CD4-positive, CD25-positive, alpha-beta regulatory T cell (primary cell): ENCODE results near the gene SORCS2. TPM values are rescaled to one million over a fixed set of nuclear protein-coding genes. Genes with fewer than 3 reads are reported as not detected.
A peak's percentile ranks its signal among the peaks of the same experiment; 100 is the strongest.

Source experiments
- ATAC-seq, 2 donors: fragments of 150-1000 bp; cut with Tn5 transposase; one replicate each; pipeline ENCODE4 v1.10.0; 2021; ENCODE audit warnings: low read depth in 2 of 2, moderate number of reproducible peaks in 2 of 2, moderate library complexity in 1 of 2
- DNase-seq, 3 donors: peaks; one replicate each; pipeline versions ENCODE4 v3.0.0 to v3.0.0-alpha.2; 2012 to 2022; ENCODE audit warnings: mixed read lengths in 1 of 3
- H3K27ac ChIP-seq: one replicate; pipeline ENCODE4 v1.7.0; 2013; ENCODE audit warnings: mild to moderate bottlenecking, low read length; ENCODE audit not compliant: insufficient read depth, poor library complexity, severe bottlenecking
- H3K27me3 ChIP-seq: one replicate; pipeline ENCODE4 v1.7.0; 2013; ENCODE audit warnings: low read length; ENCODE audit not compliant: control insufficient read depth, insufficient read depth
- H3K36me3 ChIP-seq: one replicate; pipeline ENCODE4 v1.7.0; 2013; ENCODE audit warnings: mild to moderate bottlenecking, low read length, moderate library complexity; ENCODE audit not compliant: control insufficient read depth, insufficient read depth
- H3K4me1 ChIP-seq: 2 replicates; pipeline ENCODE4 v1.7.0; 2013; ENCODE audit warnings: mild to moderate bottlenecking, low read length; ENCODE audit not compliant: insufficient read depth, control insufficient read depth, poor library complexity, severe bottlenecking
- H3K4me3 ChIP-seq: one replicate; pipeline ENCODE4 v1.7.0; 2013; ENCODE audit warnings: low read depth, mild to moderate bottlenecking, low read length, moderate library complexity
- H3K9me3 ChIP-seq, 2 experiments: 1 replicate in 1 of 2; 2 replicates in 1 of 2; pipeline ENCODE4 v1.7.0; 2013; ENCODE audit warnings: low read length in 2 of 2, mild to moderate bottlenecking in 1 of 2, moderate library complexity in 1 of 2; ENCODE audit not compliant: control insufficient read depth in 2 of 2
- H3K27ac Mint-ChIP-seq, 3 donors: one replicate each; pipeline ENCODE4 v1.8.0; 2020 to 2022; ENCODE audit warnings: mild to moderate bottlenecking in 3 of 3, mixed read lengths in 3 of 3, moderate library complexity in 2 of 3
- H3K27me3 Mint-ChIP-seq: one replicate; pipeline ENCODE4 v1.8.0; 2022; ENCODE audit warnings: mild to moderate bottlenecking, mixed read lengths
- H3K36me3 Mint-ChIP-seq: one replicate; pipeline ENCODE4 v1.8.0; 2020; ENCODE audit warnings: mixed read lengths
- H3K4me1 Mint-ChIP-seq, 4 donors: one replicate each; pipeline ENCODE4 v1.8.0; 2020 to 2022; ENCODE audit warnings: mixed read lengths in 4 of 4, mild to moderate bottlenecking in 1 of 4
- H3K4me3 Mint-ChIP-seq, 4 donors: one replicate each; pipeline ENCODE4 v1.8.0; 2020 to 2022; ENCODE audit warnings: mild to moderate bottlenecking in 4 of 4, mixed read lengths in 4 of 4, moderate library complexity in 3 of 4
- H3K9me3 Mint-ChIP-seq, 7 donors: one replicate each; pipeline ENCODE4 v1.8.0; 2020 to 2022; ENCODE audit warnings: mixed read lengths in 7 of 7, mild to moderate bottlenecking in 3 of 7, moderate library complexity in 2 of 7
- polyA plus RNA-seq, 4 donors: library from polyadenylated mRNA; unstranded; fragments of 300-500 nt; fragmentation: Illumina TruSeq; gene quantifications; one replicate each; pipeline ENCODE4 v1.2.3, GENCODE V29; 2021
- total RNA-seq: library from RNA; stranded (reverse); gene quantifications from one replicate; pipeline ENCODE4 v1.2.3, GENCODE V29; 2022

SORCS2 gene
- total and polyA plus RNA-seq, 5 donors from 2014 or later, result not detected

GRCh38 chr4:7280926-7281690 is 88.8 kb downstream of the SORCS2 start:
- no peaks in the 10 kb centered on the region for H3K27me3 ChIP-seq
- no peaks in the 10 kb centered on the region for H3K9me3 ChIP-seq
- H3K36me3 ChIP-seq, result no peaks in the 10 kb centered on the region
- Mint-ChIP-seq H3K27me3 (no peaks in the 10 kb centered on the region), H3K36me3 (no peaks in the 10 kb centered on the region), H3K9me3 (no peaks in the 10 kb centered on the region), H3K4me3 (no peak overlapping the region), H3K4me1 (no peaks in the 10 kb centered on the region), H3K27ac (no peak overlapping the region)
- H3K4me1 ChIP-seq, result no peaks in the 10 kb centered on the region
- H3K27ac ChIP-seq, result no peak overlapping the region
- DNase-seq (no peak), ATAC-seq (no peak)
- no peak overlapping the region for H3K4me3 ChIP-seq

GRCh38 chr4:7281691-7282665 is 89.6 kb downstream of the SORCS2 start:
- Mint-ChIP-seq H3K9me3 (no peaks in the 10 kb centered on the region), H3K4me1 (no peaks in the 10 kb centered on the region), H3K27ac (peak overlapping the region in 1 of 3 donors; percentile 44), H3K36me3 (no peaks in the 10 kb centered on the region), H3K27me3 (no peaks in the 10 kb centered on the region), H3K4me3 (no peak overlapping the region)
- H3K36me3 ChIP-seq, result no peaks in the 10 kb centered on the region
- no peak overlapping the region for H3K4me3 ChIP-seq
- DNase-seq (no peak), ATAC-seq (no peak)
- no peaks in the 10 kb centered on the region for H3K9me3 ChIP-seq
- no peak overlapping the region for H3K27ac ChIP-seq
- H3K27me3 ChIP-seq, result no peaks in the 10 kb centered on the region
- no peaks in the 10 kb centered on the region for H3K4me1 ChIP-seq

GRCh38 chr4:7282786-7283440 is 90.6 kb downstream of the SORCS2 start:
- H3K36me3 Mint-ChIP-seq, result no peaks in the 10 kb centered on the region
- Histone ChIP-seq H3K27ac (no peak overlapping the region), H3K27me3 (no peaks in the 10 kb centered on the region), H3K4me3 (no peak overlapping the region), H3K36me3 (no peaks in the 10 kb centered on the region), H3K9me3 (no peaks in the 10 kb centered on the region), H3K4me1 (no peaks in the 10 kb centered on the region)
- DNase-seq (no peak), ATAC-seq (no peak)
- no peaks in the 10 kb centered on the region for H3K9me3 Mint-ChIP-seq
- no peak overlapping the region for H3K27ac Mint-ChIP-seq
- no peaks in the 10 kb centered on the region for H3K4me1 Mint-ChIP-seq
- no peaks in the 10 kb centered on the region for H3K27me3 Mint-ChIP-seq
- H3K4me3 Mint-ChIP-seq, result no peak overlapping the region

- no peaks in the 10 kb centered on the region for H3K4me1 ChIP-seq
- H3K4me3 ChIP-seq, result no peak overlapping the region
- H3K9me3 Mint-ChIP-seq, result no peaks in the 10 kb centered on the region
- ATAC-seq (no peak), DNase-seq (no peak)
- H3K27me3 Mint-ChIP-seq, result no peaks in the 10 kb centered on the region
- no peak overlapping the region for H3K27ac Mint-ChIP-seq
- no peaks in the 10 kb centered on the region for H3K27me3 ChIP-seq
- no peak overlapping the region for H3K27ac ChIP-seq
- H3K4me3 Mint-ChIP-seq, result no peak overlapping the region
- no peaks in the 10 kb centered on the region for H3K36me3 ChIP-seq
- no peaks in the 10 kb centered on the region for H3K9me3 ChIP-seq
- no peaks in the 10 kb centered on the region for H3K36me3 Mint-ChIP-seq
- H3K4me1 Mint-ChIP-seq, result no peaks in the 10 kb centered on the region
These were observed 93.1 kb downstream of the SORCS2 start for GRCh38 chr4:7285244-7286094.

GRCh38 chr4:7286170-7286569 is 93.8 kb downstream of the SORCS2 start:
- H3K4me3 Mint-ChIP-seq, result no peak overlapping the region
- H3K27me3 Mint-ChIP-seq, result peaks cover 5% of the 10 kb centered on the region
- no peak for ATAC-seq
- H3K4me3 ChIP-seq, result no peak overlapping the region
- H3K36me3 Mint-ChIP-seq, result no peaks in the 10 kb centered on the region
- H3K4me1 ChIP-seq, result no peaks in the 10 kb centered on the region
- no peaks in the 10 kb centered on the region for H3K4me1 Mint-ChIP-seq
- no peaks in the 10 kb centered on the region for H3K36me3 ChIP-seq
- no peak for DNase-seq
- no peak overlapping the region for H3K27ac ChIP-seq
- no peaks in the 10 kb centered on the region for H3K9me3 Mint-ChIP-seq
- H3K9me3 ChIP-seq, result no peaks in the 10 kb centered on the region
- no peak overlapping the region for H3K27ac Mint-ChIP-seq
- no peaks in the 10 kb centered on the region for H3K27me3 ChIP-seq

GRCh38 chr4:7286798-7287197 is 94.5 kb downstream of the SORCS2 start:
- no peaks in the 10 kb centered on the region for H3K27me3 ChIP-seq
- DNase-seq, result no peak
- no peak overlapping the region for H3K4me3 ChIP-seq
- no peak overlapping the region for H3K27ac ChIP-seq
- no peak for ATAC-seq
- H3K9me3 Mint-ChIP-seq, result no peaks in the 10 kb centered on the region
- no peak overlapping the region for H3K4me3 Mint-ChIP-seq
- H3K27ac Mint-ChIP-seq, result no peak overlapping the region
- H3K36me3 Mint-ChIP-seq, result no peaks in the 10 kb centered on the region
- no peaks in the 10 kb centered on the region for H3K36me3 ChIP-seq
- no peaks in the 10 kb centered on the region for H3K4me1 Mint-ChIP-seq
- peaks cover 5% of the 10 kb centered on the region for H3K27me3 Mint-ChIP-seq
- H3K4me1 ChIP-seq, result no peaks in the 10 kb centered on the region
- H3K9me3 ChIP-seq, result no peaks in the 10 kb centered on the region

GRCh38 chr4:7287274-7287917 is 95.1 kb downstream of the SORCS2 start:
- Mint-ChIP-seq H3K36me3 (no peaks in the 10 kb centered on the region), H3K9me3 (no peaks in the 10 kb centered on the region), H3K4me1 (no peaks in the 10 kb centered on the region), H3K27ac (no peak overlapping the region), H3K27me3 (peaks cover 5% of the 10 kb centered on the region), H3K4me3 (no peak overlapping the region)
- Histone ChIP-seq H3K36me3 (no peaks in the 10 kb centered on the region), H3K27me3 (no peaks in the 10 kb centered on the region), H3K9me3 (no peaks in the 10 kb centered on the region), H3K27ac (no peak overlapping the region), H3K4me3 (no peak overlapping the region), H3K4me1 (no peaks in the 10 kb centered on the region)
- no peak for ATAC-seq
- no peak for DNase-seq
